Coronary artery (tissue), 2 donors: ENCODE data around the gene CMYA5.

Source experiments
- DNase-seq: peaks from one replicate; pipeline ENCODE4 v3.0.0-alpha.2; 2017; ENCODE audit warnings: low spot score
- H3K27ac ChIP-seq, 2 donors: fragments of 200-600 bp; sonication (generic); one replicate each; pipeline ENCODE4 v1.5.1; 2016 to 2019
- H3K4me3 ChIP-seq: fragments of 200-600 bp; sonication (generic); 2 replicates; pipeline ENCODE4 v1.5.1; 2016; ENCODE audit warnings: mild to moderate bottlenecking, moderate library complexity
- TF ChIP-seq, protein P1 (sequence below): fragments of 200-600 bp; sonication (generic); IDR thresholded peaks from one replicate; pipeline ENCODE4 v1.5.1; 2019; ENCODE audit warnings: antibody characterized with exemption

The CMYA5 gene

GRCh38 chr5:79832911-79833310, 143.3 kb downstream of the CMYA5 start:
- no peak overlapping the region for H3K4me3 ChIP-seq
- DNase-seq: no peak
- TF ChIP-seq, protein P1, sequence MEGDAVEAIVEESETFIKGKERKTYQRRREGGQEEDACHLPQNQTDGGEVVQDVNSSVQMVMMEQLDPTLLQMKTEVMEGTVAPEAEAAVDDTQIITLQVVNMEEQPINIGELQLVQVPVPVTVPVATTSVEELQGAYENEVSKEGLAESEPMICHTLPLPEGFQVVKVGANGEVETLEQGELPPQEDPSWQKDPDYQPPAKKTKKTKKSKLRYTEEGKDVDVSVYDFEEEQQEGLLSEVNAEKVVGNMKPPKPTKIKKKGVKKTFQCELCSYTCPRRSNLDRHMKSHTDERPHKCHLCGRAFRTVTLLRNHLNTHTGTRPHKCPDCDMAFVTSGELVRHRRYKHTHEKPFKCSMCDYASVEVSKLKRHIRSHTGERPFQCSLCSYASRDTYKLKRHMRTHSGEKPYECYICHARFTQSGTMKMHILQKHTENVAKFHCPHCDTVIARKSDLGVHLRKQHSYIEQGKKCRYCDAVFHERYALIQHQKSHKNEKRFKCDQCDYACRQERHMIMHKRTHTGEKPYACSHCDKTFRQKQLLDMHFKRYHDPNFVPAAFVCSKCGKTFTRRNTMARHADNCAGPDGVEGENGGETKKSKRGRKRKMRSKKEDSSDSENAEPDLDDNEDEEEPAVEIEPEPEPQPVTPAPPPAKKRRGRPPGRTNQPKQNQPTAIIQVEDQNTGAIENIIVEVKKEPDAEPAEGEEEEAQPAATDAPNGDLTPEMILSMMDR: no peak
- no peak overlapping the region for H3K27ac ChIP-seq

GRCh38 chr5:79834098-79834753, 144.6 kb downstream of the CMYA5 start:
- TF ChIP-seq, protein P1: no peak
- peak; percentile 19 for DNase-seq
- no peak overlapping the region for H3K27ac ChIP-seq
- no peak overlapping the region for H3K4me3 ChIP-seq

- TF ChIP-seq, protein P1: no peak
- Histone ChIP-seq H3K4me3 (no peak overlapping the region), H3K27ac (no peak overlapping the region)
- DNase-seq: peak; percentile 50
These were observed 145.4 kb downstream of the CMYA5 start for GRCh38 chr5:79834754-79835714.

- Histone ChIP-seq H3K4me3 (no peak overlapping the region), H3K27ac (no peak overlapping the region)
- TF ChIP-seq, protein P1: no peak
- peak; percentile 26 for DNase-seq
These were observed 148.3 kb downstream of the CMYA5 start for GRCh38 chr5:79837761-79838551.

- peak; percentile 61 for DNase-seq
- TF ChIP-seq, protein P1: no peak
- Histone ChIP-seq H3K4me3 (no peak overlapping the region), H3K27ac (no peak overlapping the region)
These were observed 150.7 kb downstream of the CMYA5 start for GRCh38 chr5:79840084-79840990.

DNA sequence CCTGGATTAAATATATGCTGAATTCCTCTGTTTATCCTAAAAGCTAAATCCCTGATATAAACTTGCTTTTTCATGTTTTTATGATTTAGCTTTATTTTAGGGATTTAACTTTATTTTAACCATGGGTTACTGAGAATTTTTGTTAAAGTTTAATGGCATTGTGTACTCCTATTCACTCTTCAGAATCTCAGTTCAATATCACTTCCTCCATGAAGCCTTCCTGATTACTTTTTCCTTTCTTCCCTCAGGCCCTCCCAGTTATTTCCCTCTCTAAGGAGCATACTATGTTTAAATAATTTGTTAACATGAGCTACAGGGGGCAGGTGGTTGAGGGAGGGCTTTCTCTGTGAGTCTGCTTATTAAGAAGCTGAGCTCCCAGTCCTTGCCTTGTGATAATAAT, 151.5 kb downstream of the CMYA5 start:
- DNase-seq: no peak
- TF ChIP-seq, protein P1: no peak
- H3K27ac ChIP-seq: no peak overlapping the region
- H3K4me3 ChIP-seq: no peak overlapping the region
